NCI-H460 (cell line): ENCODE measurements around the gene HIGD1A. TPM values are rescaled to one million over a fixed set of nuclear protein-coding genes. Genes with fewer than 3 reads are reported as not detected.

Source experiments
- DNase-seq: peaks from one replicate; pipeline ENCODE4 v3.0.0-alpha.2; 2016; ENCODE audit warnings: low read depth; ENCODE audit errors: extremely low read depth
- polyA plus RNA-seq: library from polyadenylated mRNA; depleted of rRNA; stranded (reverse); fragments of >200 nt; gene quantifications from 2 replicates; pipeline ENCODE4 v1.2.3, GENCODE V29; 2014; cell fraction: nucleus; rRNA removed
- total RNA-seq: library from RNA; depleted of rRNA; stranded (reverse); fragments of >200 nt; shearing (Covaris generic); gene quantifications from 2 replicates; pipeline ENCODE4 v1.2.3, GENCODE V29; 2014; rRNA removed

HIGD1A gene
- total RNA-seq = 121 and 123 TPM in 2 replicates
- polyA plus RNA-seq = 76.7 and 88.2 TPM in 2 replicates

- peak; percentile 91 for DNase-seq
Measured at GRCh38 chr3:42804106-42804830, at the start of gene HIGD1A. Gene HIGD1A, minus strand, starts transcription at chr3:42804490. Its CDS starts 10,237 bp downstream, at chr3:42794253.

DNA sequence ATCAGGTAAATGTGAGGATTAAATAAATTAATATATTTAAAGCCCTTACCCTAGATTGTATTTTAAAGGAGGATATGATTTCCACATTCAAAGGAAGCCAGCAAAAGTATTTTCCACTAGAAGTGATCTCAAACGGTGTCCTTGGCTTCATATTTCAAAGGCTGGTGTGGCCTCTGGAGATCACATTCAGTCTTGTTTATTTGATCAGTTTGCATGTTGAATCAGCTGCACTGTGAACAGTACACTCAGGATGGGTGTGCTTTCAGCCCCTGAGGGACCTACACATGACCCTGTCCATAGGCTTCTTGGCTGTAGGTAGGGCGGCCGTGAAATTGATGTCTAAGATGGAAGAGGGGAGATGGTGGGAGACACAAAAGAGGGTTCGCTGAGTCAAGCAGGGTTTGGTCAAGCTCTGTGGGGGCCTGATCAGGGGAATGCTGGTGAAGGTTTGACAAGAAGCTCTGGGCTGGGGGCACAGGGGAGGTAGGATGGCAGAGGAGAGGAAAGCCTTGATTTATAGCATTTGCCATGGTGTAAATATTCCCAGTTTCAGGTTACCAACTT, 49.5 kb upstream of the HIGD1A start:
- no peak for DNase-seq

DNA sequence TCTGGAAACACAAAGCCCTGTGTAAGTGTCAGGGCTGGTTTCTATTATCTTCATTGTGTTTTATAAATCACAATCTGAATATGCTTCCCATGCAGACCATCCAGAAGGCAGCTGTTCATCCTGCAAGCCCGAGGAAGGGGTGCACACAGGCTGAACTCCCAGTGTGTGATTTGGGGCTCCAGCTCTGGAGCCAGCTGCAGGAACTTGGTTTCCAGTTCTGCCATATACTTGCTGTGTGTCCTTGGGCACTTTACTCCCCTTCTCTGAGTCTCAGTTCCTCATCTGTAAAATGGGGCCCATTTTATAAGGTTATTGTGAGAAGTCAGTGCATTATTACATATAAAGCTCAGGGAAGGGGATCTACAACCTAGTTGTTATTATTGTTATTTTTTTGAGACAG, 48.8 kb upstream of the HIGD1A start:
- no peak for DNase-seq

GRCh38 chr3:42852441-42852840, 48.2 kb upstream of the HIGD1A start:
- no peak for DNase-seq

DNA sequence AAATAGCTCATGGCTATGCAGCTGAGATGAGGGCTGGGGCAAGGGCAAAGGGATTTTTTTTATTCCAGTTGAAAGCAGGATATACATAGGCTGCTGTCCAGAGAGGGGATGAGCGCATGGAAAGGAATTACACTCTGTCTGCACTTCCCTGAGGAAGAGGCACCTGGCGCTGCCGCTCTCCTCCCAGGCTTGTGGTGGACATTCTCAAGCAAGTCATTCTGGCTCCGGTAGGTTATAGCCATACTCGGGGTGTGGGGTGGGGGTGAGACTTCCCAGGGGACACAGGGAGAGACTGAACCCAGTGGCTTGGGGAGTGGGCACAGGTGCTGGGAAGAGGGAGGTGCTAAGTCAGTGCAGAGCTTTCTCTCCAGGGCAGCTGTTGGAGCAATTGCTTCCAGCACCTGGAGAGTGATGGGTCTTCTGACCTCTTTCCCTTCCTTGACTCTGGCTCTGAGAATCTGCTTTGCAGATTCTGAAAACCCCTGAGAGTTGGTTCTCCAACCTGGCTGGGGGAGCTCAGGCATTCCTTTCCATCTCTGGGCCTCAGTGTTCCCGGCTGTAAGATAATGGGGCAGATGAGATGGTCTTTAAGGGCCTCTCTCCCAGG, 47.0 kb upstream of the HIGD1A start:
- DNase-seq = no peak

- DNase-seq = no peak
Measured at GRCh38 chr3:42850263-42850662, 46.0 kb upstream of the HIGD1A start.

DNA sequence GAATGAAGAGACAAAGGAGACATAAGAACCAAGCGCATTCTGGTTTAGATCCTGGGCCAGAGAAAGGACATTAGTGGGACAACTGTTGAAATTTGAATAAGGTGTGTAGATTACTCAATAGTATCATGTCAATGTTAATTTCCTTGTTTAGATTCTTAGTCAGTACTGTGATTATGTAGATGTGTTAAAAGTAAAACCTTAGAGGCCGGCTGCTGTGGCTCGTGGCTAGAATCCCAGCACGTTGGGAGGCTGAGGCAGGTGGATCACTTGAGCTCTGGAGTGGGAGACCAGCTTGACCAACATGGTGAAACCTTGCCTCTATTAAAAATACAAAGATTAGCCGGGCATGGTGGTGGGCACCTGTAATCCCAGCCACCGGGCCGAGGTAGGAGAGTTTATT, 44.7 kb upstream of the HIGD1A start:
- no peak for DNase-seq

- no peak for DNase-seq
Measured at GRCh38 chr3:42847731-42848130, 43.4 kb upstream of the HIGD1A start.

DNA sequence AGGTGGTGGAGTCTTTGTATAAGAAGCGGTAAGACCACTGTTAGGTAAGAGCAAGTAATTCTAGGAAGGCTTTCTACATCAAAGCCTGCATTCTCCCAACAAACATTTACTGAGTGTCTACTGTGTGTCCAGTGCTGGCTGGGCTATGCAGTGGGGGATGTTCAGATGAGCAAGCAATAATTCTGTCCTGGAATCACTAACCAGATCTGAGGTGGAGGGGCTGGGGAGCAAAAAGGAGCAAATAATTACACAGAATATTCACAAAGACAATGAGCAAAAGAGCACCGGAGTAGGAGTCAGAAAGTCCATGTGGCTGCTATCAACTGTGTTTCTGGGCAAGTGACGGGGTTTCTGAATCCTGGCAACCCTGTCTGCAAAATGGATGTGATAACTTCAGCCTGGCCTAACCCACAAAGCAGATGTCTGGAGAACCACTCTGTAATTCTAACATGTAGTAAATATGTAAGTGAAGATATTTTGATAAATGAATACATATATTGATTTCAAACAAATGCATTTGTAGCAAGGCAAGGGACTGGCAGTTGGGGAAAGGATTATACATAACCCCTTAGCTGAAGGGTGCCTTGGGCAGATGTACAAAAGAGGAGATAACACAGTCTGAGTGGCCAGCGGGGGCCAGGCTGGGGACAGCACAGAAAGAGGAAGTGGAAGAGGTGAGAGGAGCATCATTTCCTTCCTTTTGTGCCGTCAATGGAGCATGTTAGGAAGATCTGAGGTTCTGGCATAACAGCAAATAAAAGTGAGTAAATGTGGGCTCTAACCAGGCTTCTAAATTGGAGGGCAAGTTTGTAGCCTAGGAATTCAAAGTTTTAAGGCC, 42.6 kb upstream of the HIGD1A start:
- DNase-seq = no peak

GRCh38 chr3:42844815-42845214, 40.5 kb upstream of the HIGD1A start:
- no peak for DNase-seq

DNA sequence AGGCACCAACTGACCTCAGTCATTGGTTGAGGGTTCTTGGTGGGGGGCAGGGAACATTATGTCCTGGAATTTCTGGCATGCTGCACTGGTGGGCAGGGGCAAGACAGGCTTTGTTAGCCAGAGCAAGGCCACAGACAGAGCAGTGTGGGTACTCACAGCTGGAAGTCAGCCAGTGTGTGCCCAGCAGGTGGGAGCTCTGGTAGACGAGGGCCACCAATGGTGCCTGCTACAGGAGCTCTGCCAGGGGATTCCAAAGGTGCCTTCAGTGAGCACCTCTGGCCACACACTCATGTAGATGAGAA, 40.1 kb upstream of the HIGD1A start:
- no peak for DNase-seq

GRCh38 chr3:42843713-42844411, 39.6 kb upstream of the HIGD1A start:
- DNase-seq = no peak

GRCh38 chr3:42841332-42841731, 37.0 kb upstream of the HIGD1A start:
- no peak for DNase-seq

DNA sequence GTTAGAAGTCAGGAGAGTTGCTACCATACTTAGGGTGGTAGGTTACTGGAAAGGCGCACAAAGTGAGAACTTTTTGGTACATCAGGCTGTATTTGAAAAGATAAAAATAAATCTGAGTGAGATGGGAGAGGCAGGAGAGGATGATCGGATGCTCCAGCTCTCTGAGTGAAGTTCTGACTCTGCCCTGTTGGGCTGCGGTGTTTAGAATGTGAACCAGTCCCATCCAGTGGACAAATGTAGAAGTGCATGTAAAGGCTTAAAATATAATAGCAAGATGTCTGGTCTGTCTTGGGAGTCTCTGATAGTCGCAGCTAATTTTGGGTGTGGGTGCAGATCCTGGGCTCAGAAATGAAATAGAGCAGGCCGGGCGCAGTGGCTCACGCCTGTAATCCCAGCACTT, 35.3 kb upstream of the HIGD1A start:
- DNase-seq = peak; percentile 54

GRCh38 chr3:42838571-42838970, 34.3 kb upstream of the HIGD1A start:
- no peak for DNase-seq

- DNase-seq = no peak
Measured at GRCh38 chr3:42836150-42837123, 32.1 kb upstream of the HIGD1A start.

GRCh38 chr3:42831321-42831713, 27.0 kb upstream of the HIGD1A start:
- DNase-seq = peak; percentile 54

GRCh38 chr3:42830437-42831320, 26.4 kb upstream of the HIGD1A start:
- no peak for DNase-seq
